Astrocyte of the spinal cord (primary cell): ENCODE results near the gene PRSS3.
"Not testable (repeated sequence)": the region's sequence is repeated elsewhere in the genome, so short reads cannot be mapped to it uniquely, and the experiment has no call there.

Experiments
- DNase-seq: peaks from one replicate; pipeline ENCODE4 v3.0.0; 2011; ENCODE audit warnings: low read depth, low spot score
- H3K4me3 ChIP-seq: 2 replicates; pipeline ENCODE4 v1.5.1; 2011; ENCODE audit warnings: low read depth, mild to moderate bottlenecking, low read length, moderate library complexity
- in situ Hi-C: cut with HindIII; loops from 2 replicates; pipeline ENCODE4 v1.10.0; 2017; ENCODE audit warnings: low sequenced_read_pairs
- TF ChIP-seq, protein P1 (sequence below): IDR thresholded peaks from 2 replicates; pipeline ENCODE4 v1.5.1; 2012; ENCODE audit warnings: low read depth, mild to moderate bottlenecking, low read length, inconsistent platforms

The PRSS3 gene

DNA sequence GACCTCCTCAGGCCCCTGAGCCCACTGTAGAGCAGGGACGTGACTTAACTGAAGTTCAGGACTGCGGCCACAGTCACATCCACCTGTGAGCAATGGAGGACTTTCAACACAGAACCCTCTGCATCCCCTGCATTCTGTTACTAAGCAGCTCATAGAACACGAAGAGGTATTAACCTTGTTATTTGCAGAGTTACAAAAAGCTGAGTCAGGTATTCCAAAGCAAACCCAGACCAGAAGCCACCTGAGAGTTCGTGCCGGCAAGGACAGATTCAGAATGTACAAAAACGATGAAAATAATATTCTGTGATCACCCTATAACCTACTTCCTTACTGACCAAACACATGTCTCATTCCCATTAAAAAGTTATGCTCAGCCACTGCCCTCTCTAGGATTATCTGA, 33.0 kb upstream of the PRSS3 start:
- in situ Hi-C loops: no loop called here

DNA sequence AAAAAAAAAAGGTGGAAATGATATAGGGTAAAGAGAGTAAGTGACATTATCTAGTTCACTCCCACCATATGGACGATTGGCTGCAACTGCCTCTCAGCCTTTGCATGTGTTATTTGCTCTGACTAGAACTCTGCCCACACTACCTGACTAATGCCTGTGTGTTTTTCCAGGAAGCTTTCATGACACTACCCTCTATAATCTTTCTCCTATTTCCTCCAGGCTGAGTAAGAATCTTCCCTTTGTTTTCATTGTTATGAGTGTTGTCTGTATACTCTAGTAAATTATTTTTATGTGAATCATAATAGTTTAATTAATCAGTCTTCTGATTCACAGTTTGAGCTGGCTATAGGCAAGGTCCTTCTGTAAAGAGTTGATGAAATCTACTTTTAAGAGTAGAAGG, 31.7 kb upstream of the PRSS3 start:
- H3K4me3 ChIP-seq, DNase-seq, in situ Hi-C loops: not testable (repeated sequence)

More for the DNA sequence above, 33.0 kb upstream of the PRSS3 start:
- no peak for DNase-seq
- TF ChIP-seq, protein P1, sequence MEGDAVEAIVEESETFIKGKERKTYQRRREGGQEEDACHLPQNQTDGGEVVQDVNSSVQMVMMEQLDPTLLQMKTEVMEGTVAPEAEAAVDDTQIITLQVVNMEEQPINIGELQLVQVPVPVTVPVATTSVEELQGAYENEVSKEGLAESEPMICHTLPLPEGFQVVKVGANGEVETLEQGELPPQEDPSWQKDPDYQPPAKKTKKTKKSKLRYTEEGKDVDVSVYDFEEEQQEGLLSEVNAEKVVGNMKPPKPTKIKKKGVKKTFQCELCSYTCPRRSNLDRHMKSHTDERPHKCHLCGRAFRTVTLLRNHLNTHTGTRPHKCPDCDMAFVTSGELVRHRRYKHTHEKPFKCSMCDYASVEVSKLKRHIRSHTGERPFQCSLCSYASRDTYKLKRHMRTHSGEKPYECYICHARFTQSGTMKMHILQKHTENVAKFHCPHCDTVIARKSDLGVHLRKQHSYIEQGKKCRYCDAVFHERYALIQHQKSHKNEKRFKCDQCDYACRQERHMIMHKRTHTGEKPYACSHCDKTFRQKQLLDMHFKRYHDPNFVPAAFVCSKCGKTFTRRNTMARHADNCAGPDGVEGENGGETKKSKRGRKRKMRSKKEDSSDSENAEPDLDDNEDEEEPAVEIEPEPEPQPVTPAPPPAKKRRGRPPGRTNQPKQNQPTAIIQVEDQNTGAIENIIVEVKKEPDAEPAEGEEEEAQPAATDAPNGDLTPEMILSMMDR: no peak
- no peak overlapping the region for H3K4me3 ChIP-seq

DNA sequence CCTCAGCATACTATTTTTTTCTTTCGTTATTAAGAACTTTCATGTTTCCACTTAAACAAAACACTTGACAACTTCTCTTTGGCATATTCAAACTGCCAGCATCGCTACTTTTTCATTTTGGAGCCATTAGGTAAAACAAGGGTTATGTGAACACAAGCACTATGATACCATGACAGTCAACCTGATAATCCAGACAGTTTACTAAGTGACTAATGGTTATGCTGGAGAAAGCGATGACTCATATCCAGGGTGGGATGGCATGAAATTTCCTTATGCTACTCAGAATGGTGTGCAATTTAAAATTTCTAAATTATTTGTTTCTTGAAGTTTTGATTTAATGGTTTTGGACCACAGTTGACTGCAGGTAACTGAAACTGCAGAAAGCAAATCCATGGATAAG, 29.9 kb upstream of the PRSS3 start:
- H3K4me3 ChIP-seq: no peak overlapping the region
- TF ChIP-seq, protein P1: no peak
- in situ Hi-C loops: no loop called here
- peak; percentile 28 for DNase-seq

DNA sequence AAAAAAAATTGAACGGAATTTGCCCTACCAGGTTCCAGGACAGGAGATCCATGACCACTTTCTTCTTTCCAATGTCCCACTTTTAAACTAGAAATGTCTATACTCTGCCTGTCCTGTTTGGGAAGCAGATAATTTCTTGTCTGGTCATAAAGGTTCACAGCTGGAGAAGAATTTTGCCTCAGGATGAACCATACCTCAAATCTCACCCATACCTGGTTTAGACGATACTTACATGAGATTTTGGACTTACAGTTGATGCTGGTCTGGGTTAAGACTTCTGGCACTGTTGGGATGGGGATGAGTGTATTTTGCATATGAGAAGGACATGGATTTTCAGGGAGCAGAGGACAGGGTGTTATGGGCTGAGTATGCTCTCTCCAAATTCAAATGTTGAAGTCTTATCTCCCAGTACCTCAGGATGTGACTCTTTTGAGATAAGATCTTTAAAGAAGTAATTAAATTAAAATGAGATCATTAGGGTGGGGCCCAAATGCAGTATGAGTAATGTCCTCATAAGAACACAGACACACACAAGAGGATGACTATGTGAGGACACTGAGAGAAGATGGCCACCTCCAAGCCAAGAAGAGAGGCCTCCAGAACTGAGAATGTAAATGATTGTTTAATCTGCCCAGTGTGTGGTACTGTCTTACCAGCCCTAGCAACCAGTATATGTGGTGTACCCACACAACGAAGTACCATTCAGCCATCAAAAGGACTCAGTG, 25.0 kb upstream of the PRSS3 start:
- DNase-seq, H3K4me3 ChIP-seq, in situ Hi-C loops: not testable (repeated sequence)

DNA sequence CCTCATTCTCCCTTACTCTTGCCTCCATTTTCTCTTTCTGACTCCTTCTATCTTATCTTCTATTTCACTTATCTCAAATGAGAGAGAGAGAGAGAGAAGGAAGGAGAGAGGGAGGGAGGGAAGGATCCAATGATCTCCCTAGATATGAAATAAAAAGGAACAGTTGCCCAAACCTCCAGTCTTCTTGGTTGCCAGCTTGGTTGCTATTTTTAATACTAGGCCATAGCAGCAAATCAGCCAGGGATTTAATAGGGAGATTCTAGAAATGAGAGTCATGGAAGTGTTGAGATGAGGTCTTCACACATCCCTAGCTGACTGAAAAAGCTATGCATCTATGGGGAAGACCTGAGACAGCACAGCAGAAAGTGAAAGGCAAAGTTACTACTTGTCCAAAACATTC, 22.2 kb upstream of the PRSS3 start:
- in situ Hi-C loops, H3K4me3 ChIP-seq, DNase-seq: not testable (repeated sequence)

DNA sequence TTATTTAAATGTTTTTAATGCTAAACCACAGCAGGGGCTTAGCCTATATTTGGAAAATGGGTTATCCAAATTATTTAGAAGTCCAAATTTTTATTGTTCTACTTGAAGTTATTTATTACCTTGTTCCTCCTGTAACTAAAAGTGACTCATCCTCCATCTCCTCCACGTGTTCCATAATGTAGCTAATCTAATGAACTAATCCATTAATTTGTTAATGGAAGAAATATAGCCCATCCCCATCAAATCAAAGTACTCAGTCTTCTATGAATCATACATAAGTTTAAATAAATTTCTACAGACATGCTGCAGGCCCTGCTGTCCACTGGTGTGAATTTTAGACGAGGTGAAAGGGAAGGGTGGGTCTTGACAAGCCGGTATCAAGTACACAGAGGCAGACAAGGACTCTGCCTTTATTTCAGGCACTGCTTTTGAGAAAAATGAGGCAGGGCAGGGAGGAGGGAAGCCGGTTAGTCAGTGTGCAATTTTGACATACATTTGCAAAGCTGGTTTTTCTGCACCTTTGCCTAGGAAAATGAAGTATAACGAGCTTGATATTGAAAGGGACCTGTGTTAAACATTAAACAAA, 21.2 kb upstream of the PRSS3 start:
- H3K4me3 ChIP-seq, DNase-seq, in situ Hi-C loops: not testable (repeated sequence)

DNA sequence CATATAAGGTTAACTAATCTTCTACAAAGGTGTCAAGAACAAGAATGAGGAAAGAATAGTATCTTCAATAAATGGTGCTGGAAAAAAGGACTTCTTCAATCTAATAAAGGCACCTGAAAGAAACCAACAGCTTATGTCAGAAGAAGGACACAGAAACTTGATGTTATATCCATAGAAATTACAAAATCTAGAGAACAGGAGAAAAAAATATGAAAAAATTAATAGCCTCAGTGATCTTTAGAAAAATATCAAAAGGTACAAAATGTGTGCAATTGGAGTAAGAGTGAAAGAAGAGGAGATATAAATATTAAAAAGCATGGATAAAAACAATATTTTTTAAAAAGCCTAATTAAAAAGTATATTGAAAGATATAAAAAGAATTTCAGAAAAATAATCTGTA, 18.8 kb upstream of the PRSS3 start:
- no peak for DNase-seq
- H3K4me3 ChIP-seq: no peak overlapping the region
- in situ Hi-C loops: no loop called here
- TF ChIP-seq, protein P1: no peak

DNA sequence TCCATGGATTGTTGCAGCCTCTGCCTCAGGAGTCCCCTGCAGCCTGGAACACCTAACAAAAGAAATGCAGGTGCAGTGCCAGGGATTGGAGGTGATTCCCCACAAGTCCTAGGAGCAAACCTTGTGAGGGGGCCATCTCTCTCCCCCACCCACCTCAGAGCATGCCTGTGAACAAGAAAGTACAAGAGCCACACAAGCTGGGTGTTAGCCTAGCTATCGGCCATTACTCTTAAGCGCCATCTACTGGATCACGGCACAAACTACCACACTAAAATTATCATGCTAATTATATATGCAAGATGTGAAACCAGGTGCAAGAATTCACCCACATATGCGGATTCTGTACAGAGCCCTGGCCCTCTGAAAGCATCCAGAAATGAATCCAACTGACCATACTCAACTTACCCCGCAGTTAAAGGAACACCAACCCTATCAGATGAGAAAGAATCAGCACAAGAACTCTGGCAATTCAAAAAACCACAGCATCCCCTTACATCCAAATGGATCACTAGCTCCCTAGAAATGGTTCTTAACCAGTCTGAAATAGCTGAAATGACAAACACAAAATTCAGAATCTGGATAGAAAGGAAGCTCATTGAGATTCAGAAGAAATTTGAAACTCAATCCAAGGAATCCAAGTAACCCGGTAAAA, 16.5 kb upstream of the PRSS3 start:
- TF ChIP-seq, protein P1: peak; percentile 86
- DNase-seq: peak; percentile 51
- no peak overlapping the region for H3K4me3 ChIP-seq
- in situ Hi-C loops: no loop called here
